Mesenteric fat pad (tissue), 1 donor: ENCODE results near the gene LEMD3. TPM values are rescaled to one million over a fixed set of nuclear protein-coding genes. Genes with fewer than 3 reads are reported as not detected.

ENCODE experiments used
- DNase-seq: peaks from one replicate; pipeline ENCODE4 v3.0.0-alpha.2; 2020; ENCODE audit warnings: low spot score
- long read RNA-seq: library from polyadenylated mRNA; unstranded; transcript quantifications from one replicate; pipeline ENCODE4 v2.0.0, GENCODE V29; 2020
- total RNA-seq: library from RNA; stranded (reverse); fragmentation: NEBNext Ultra II Directional; extraction: Animal tissue kit (Norgen Biotek cat#: 25700); gene quantifications from one replicate; pipeline ENCODE4 v1.2.1, GENCODE V29; 2021
- donor health status: DM: yes; HTN: yes; CAD: no.

The LEMD3 gene
- total RNA-seq = 26.1 TPM
- long read RNA-seq, partial matches to known transcripts = 20 of 21 reads
- long read RNA-seq, other reads (novel, unspliced or antisense) = 1 of 21 reads

DNA sequence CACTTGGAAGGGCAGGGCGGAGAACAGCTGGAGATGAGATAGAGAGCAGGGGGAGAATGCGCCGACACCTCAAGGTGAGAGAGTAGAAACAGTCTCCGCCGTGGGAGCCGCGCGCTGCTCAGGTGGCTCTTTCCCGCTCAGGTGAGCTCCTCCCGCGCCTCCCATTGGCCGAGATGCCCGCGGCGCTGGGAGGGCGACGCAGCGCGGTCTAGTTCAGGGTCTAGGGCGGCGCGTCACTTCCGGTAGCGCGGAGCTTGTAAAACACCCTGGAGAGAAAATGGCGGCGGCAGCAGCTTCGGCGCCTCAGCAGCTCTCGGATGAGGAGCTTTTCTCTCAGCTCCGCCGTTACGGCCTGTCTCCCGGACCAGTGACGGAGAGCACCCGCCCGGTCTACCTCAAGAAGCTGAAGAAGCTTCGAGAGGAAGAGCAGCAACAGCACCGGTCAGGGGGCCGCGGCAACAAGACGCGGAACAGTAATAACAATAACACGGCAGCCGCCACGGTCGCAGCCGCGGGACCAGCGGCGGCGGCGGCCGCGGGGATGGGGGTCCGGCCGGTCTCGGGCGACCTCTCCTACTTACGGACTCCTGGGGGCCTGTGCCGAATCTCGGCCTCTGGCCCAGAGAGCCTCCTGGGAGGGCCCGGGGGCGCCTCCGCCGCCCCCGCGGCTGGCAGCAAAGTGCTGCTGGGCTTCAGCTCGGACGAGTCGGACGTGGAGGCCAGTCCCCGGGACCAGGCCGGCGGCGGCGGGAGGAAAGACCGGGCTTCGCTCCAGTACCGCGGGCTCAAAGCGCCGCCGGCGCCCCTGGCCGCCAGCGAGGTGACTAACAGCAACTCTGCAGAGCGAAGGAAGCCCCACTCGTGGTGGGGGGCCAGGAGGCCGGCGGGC is at the start of gene LEMD3:
TSS of gene LEMD3 (plus strand) at position 264 of the 889 bp plus-strand sequence. CDS start at position 278, 14 bp downstream.
- DNase-seq = peak; percentile 96

GRCh38 chr12:65121049-65121955 is 48.1 kb upstream of the LEMD3 start, which contains the start of gene WIF1:
Gene WIF1 (minus strand): TSS chr12:65121305. CDS start chr12:65121191, 114 bp downstream.
- no peak for DNase-seq

DNA sequence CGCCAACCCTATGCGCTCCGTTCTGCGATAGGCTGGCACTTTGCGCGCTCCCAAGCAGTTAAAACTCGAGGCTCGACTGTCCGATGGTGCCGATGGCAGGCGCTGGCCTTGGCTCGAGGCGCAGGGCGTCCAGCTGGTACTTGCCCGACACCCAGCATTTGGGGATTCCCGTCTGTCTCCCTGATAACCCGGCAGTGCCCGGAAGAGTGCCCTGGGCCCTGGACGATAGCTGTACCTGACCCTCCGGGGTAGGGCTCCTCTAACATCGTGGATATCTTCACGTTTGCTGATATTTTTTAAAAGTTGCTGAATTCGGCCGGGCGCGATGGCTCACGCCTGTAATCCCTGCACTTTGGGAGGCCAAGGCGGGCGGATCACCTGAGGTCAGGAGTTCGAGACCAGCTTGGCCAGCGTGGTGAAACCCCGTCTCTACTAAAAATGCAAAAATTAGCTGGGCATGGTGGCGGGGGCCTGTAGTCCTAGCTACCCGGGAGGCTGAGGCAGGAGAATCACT is 47.4 kb upstream of the LEMD3 start:
- DNase-seq = no peak

DNA sequence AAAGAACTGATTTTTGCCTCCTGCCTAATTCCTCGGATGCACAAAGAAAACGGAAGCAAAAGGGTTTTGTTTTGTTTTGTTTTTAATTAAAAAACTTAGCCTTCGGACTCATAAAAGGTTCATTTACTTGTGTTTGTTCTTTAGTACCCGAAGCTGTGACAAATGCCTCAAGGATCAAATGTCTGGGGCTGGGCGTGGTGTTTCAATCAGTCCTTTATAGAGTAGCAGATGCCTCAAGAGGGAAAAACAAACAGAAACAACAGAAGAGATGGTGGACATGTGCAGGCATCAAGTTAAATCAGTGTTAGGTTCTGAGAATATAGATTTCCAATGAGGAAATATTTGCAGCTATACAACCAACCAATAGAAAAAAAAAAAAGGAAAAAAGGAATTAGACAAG is 46.7 kb upstream of the LEMD3 start:
- no peak for DNase-seq

GRCh38 chr12:65123435-65124063 is 45.8 kb upstream of the LEMD3 start:
- DNase-seq = no peak

- no peak for DNase-seq
These were observed 44.1 kb upstream of the LEMD3 start for GRCh38 chr12:65125247-65125646.

- no peak for DNase-seq
These were observed 43.4 kb upstream of the LEMD3 start for GRCh38 chr12:65125975-65126374.

GRCh38 chr12:65126482-65126881 is 42.9 kb upstream of the LEMD3 start:
- DNase-seq = no peak

DNA sequence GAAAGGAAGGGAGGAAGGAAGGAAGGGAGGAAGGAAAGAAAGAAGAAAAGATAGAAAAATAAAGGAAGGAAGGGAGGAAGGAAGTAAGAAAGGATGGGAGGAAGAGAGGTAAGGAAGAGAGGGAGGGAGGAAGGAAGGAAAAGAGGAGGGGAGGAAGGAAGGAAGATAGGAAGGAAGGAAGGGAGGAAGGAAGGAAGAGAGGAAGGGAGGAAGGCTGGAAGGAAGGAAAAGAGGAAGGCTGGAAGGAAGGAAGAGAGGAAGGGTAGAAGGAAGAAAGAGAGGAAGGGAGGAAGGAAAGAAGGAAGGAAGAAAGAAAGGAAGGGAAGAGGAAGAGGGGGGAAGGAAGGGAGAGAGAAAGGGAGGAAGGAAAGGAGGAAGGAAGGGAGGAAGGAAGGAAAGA is 35.5 kb upstream of the LEMD3 start:
- no peak for DNase-seq

GRCh38 chr12:65139389-65139788 is 30.0 kb upstream of the LEMD3 start:
- DNase-seq = no peak

DNA sequence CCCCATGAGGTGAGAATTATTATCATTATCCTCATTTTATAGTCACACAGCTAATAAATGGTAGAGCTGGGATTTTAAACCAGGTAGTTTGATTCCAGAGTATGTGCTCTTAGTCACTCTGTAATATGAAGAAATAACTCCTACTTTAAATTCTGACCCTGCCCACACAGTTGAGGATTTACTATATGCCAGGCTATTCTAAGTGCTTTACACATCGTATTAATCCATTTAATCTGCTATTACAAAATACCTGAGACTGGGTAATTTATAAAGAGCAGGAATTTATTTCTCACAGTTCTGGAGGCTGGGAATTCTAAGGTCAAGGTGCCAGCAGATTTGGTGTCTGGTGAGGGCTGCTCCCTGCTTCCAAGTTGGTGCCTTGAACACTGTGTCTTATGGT is 28.6 kb upstream of the LEMD3 start:
- no peak for DNase-seq

- no peak for DNase-seq
These were observed 22.0 kb upstream of the LEMD3 start for GRCh38 chr12:65147312-65147905.

GRCh38 chr12:65152012-65152411 is 17.4 kb upstream of the LEMD3 start:
- DNase-seq = no peak

DNA sequence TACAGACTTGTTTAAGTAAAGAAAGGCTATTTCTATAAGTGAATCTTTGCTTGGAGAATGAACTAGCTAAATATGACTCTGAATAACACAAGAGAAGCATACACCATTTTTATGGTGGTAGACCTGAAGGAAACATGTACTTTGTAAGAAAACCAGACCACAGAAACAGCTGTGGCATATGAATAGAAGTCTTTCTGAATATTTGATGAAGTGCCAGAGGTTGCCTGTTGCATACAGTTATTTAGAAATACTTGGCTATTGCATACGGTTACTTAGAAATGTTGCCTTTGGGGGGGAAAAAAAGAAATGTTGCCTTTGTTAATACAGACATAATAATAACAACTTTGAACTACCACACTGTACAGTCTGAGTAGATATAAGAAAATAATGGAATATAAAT is 16.8 kb upstream of the LEMD3 start:
- no peak for DNase-seq

GRCh38 chr12:65155784-65156183 is 13.6 kb upstream of the LEMD3 start:
- no peak for DNase-seq

DNA sequence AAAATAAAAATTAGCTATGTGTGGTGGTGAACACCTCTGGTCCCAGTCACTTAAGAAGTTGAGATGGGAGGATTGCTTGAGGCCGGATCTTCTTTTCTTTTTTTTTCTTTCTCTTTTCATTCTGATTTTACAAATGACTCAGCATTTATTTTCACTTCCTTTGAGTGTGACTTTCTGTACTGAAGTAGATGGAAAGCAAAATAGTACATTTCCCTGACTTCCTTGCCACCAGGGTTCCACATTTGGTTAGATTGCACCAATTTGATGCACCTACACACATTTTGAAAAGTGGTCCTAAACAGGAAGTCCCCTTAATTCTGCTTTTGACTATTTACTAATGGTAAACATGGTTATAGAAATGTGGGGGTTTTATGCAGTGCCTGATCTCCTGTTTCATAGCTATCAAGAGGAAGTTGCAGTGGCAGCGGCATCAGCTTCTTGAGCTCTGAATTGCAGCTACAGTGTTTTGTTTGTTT is 13.0 kb upstream of the LEMD3 start:
- no peak for DNase-seq

DNA sequence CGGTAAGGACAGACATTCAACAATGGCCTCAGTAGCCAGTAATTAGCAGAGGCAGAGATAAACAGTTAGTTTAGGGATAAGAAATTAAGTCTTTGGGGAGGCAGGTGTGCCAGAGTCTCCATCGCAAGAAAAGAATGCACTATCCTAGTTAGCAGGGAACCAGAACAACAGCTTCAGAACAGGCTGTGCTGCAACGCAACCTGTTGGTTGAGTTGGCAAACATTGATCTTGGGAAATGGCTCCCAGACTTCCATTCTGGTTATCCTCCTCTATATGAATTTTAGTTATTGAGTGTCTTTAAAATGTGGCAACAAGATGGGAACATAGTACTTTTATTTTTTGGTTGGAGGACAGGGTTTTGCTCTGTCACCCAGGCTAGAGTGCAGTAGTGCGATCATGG is 12.3 kb upstream of the LEMD3 start:
- DNase-seq = no peak

GRCh38 chr12:65162609-65163008 is 6.8 kb upstream of the LEMD3 start:
- no peak for DNase-seq

GRCh38 chr12:65164244-65164643 is 5.1 kb upstream of the LEMD3 start:
- no peak for DNase-seq

DNA sequence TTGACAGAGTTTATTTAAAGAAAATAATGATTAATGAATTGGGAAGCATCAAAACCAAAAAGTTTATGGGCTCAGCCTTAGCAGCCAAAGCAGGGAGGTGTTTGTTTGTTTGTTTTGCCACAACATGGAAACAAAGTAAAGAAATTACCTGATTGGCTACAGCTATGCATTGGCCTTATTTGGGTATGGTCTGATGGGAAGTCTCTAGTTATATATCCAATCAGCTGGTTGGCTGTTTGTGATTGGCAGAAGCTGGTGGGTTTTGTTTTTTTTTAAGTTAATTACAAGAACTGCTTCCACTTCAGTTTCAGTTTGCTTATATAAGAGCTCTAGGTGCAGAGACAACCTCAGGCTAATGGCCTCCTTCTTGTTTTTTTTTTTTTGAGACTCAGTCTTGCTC is 4.6 kb upstream of the LEMD3 start:
- DNase-seq = no peak
